Neural progenitor cell (in vitro differentiated cells): Measurements from ENCODE around the gene PRICKLE1.

Experiments used
- EZH2 ChIP-seq: fragments of 200-600 bp; sonication (generic); IDR thresholded peaks from 2 replicates; pipeline ENCODE4 v1.6.1; 2017; ENCODE audit warnings: antibody characterized with exemption, mild to moderate bottlenecking, moderate library complexity
- TF ChIP-seq, protein P1 (sequence below): fragments of 200-600 bp; sonication (generic); IDR thresholded peaks from 2 replicates; pipeline ENCODE4 v1.5.1; 2017; ENCODE audit warnings: antibody characterized with exemption, mild to moderate bottlenecking

DNA sequence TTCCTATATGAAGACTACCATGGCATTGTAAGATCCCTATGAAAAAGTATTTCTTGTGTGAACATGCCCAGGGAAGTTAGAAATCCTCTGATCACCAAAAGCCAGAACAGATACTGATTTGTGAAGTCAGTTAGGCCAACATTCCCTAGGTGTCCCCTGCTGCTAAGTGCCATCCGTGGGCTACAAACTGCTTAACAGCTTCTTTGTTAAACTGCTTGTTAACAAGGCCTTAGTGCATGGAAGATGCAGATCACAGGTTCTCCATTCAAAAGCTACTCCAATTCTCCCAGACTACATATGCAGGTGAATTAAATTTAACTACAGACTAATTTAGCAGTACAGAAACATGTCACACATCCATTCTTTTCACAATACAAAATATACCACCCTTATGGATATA is 108.2 kb downstream of the PRICKLE1 start:
- no peak for TF ChIP-seq EZH2
- TF ChIP-seq, protein P1, sequence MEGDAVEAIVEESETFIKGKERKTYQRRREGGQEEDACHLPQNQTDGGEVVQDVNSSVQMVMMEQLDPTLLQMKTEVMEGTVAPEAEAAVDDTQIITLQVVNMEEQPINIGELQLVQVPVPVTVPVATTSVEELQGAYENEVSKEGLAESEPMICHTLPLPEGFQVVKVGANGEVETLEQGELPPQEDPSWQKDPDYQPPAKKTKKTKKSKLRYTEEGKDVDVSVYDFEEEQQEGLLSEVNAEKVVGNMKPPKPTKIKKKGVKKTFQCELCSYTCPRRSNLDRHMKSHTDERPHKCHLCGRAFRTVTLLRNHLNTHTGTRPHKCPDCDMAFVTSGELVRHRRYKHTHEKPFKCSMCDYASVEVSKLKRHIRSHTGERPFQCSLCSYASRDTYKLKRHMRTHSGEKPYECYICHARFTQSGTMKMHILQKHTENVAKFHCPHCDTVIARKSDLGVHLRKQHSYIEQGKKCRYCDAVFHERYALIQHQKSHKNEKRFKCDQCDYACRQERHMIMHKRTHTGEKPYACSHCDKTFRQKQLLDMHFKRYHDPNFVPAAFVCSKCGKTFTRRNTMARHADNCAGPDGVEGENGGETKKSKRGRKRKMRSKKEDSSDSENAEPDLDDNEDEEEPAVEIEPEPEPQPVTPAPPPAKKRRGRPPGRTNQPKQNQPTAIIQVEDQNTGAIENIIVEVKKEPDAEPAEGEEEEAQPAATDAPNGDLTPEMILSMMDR, result no peak
